ENCODE results near the gene COQ7. TPM values are rescaled to one million over a fixed set of nuclear protein-coding genes. Genes with fewer than 3 reads are reported as not detected.
A peak's percentile ranks its signal among the peaks of the same experiment; 100 is the strongest.

The COQ7 gene
- total RNA-seq, 1 experiment from 2014 or later: 30.7 TPM

DNA sequence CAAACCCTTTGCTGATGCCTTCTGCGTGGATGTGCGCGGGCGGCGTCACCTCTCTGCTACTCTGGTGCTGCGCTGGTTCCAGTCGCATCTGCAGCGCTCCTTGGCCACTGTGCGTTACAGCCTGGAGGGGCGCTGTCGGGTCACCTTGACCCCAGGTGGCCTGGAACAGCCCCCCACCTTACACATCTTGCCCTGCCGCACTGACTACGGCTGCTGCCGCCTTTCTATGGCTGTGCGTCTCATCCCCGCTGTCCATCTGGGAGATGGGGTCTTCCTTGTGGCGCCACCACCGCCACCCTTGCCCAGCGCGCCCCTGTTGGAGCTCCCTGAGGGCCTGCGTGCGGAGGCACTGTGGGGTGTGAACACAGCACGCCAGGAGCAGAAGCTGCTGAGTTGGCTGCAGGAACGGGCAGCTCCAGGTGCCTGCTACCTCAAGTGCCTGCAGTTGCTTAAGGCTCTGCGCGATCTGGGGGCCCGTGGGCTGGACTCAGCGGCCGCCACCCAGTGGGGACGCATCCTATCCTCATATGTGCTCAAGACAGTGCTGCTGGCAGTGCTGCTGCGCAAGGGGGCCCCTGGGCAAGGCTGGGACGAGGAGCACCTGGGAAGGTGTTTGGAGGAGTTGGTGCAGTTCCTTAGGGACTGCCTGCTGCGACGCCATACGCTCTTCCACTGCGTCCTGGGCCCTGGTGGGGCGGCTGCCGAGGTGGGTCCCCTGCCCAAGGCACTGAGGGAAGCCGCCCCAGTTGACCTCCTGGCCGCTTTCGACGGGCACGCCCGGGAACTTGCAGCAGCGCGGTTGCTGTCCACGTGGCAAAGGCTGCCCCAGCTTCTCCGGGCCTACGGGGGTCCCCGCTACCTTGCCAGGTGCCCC, 48.0 kb downstream of the COQ7 start:
- DNase-seq: peak in 1 of 2 experiments; percentile 63
- no peaks in the 10 kb centered on the region for H3K9me3 ChIP-seq (ENCODE audit: insufficient read depth, low read depth)
- peaks cover 21% of the 10 kb centered on the region for H3K36me3 ChIP-seq (ENCODE audit: low read depth)
- peaks cover 79% of the 10 kb centered on the region for H3K4me1 ChIP-seq (replicated peaks; ENCODE audit: insufficient read depth)
- H3K27ac ChIP-seq: peak overlapping the region; percentile 96
- peaks cover 53% of the 10 kb centered on the region for H3F3A ChIP-seq (ENCODE audit: insufficient read depth, low read depth)
- ChIA-PET CTCF (interaction anchor here (0.6 to 1.8 kb wide), 3 partner anchors 20 to 23 kb away, joined by 3 to 4 read pairs (median 4); no protein-coding TSS in a partner anchor), POLR2A (ENCODE audit: unreplicated experiment) (interaction anchor here (0.6 to 0.7 kb wide), 2 partner anchors 21 to 54 kb away, joined by 5 to 7 read pairs; no protein-coding TSS in a partner anchor)
- H4K20me1 ChIP-seq (ENCODE audit: insufficient read depth): peaks cover 17% of the 10 kb centered on the region
- peak overlapping the region; percentile 90 for H3K4me2 ChIP-seq
- intact Hi-C loops (cut with micrococcal nuclease; ENCODE audit: unreplicated experiment): loop anchor here (10.0 kb wide), 1 partner anchor 389 kb away; no protein-coding TSS in a partner anchor
- no peaks in the 10 kb centered on the region for H3K27me3 ChIP-seq (ENCODE audit: insufficient read depth, low read depth)
- no peak overlapping the region for H2AFZ ChIP-seq
- H3K79me2 ChIP-seq (ENCODE audit: low read depth): peaks cover 93% of the 10 kb centered on the region
- BruUV-seq (replicated peaks): no TSS peak
- no peak for TF ChIP-seq EZH2 (IDR thresholded peaks at IDR 0.05; ENCODE audit: low read depth)
- TF ChIP-seq, protein P1, sequence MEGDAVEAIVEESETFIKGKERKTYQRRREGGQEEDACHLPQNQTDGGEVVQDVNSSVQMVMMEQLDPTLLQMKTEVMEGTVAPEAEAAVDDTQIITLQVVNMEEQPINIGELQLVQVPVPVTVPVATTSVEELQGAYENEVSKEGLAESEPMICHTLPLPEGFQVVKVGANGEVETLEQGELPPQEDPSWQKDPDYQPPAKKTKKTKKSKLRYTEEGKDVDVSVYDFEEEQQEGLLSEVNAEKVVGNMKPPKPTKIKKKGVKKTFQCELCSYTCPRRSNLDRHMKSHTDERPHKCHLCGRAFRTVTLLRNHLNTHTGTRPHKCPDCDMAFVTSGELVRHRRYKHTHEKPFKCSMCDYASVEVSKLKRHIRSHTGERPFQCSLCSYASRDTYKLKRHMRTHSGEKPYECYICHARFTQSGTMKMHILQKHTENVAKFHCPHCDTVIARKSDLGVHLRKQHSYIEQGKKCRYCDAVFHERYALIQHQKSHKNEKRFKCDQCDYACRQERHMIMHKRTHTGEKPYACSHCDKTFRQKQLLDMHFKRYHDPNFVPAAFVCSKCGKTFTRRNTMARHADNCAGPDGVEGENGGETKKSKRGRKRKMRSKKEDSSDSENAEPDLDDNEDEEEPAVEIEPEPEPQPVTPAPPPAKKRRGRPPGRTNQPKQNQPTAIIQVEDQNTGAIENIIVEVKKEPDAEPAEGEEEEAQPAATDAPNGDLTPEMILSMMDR (conservative IDR thresholded peaks at IDR 0.05): peak; percentile 80
- peak overlapping the region; percentile 85 for H3K4me3 ChIP-seq
- no peaks in the 10 kb centered on the region for H3K9me2 ChIP-seq (ENCODE audit: insufficient read depth)

DNA sequence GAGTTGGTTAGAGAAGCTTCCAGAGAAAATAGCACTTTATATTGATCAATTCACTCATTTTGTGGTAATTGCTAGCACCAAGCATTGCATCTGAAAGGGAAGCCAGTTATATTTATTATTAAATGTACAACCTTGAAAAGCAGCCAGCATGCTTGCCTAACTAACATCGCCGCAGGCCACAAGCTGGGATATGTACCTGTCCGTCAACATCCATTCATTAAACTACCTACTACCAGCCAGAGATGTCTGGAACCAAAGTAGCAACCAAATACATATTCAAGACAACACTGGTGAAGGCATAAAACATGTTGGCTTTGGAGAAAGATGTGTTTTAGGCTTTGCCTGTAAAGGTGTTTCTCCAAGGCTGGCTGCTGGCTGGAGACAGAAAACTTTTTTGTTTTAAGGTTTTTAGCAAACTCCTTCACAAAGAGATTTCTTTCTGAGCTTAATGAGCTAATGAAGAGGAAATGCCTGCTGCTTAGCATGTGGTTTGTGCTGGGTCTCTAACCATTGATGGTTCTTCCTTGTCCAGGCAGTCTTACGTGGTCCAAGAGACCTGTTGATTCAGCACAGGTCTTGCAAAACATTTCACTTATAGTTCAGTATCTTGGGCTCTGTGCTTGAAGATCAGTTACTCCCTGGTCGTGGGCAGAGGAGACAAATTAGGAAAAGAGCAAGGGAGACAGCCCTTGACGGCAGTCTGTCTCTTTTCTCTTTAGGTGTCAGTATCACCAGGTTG, 49.5 kb downstream of the COQ7 start:
- intact Hi-C loops (cut with micrococcal nuclease; ENCODE audit: unreplicated experiment): loop anchor here (10.0 kb wide), 1 partner anchor 388 kb away; no protein-coding TSS in a partner anchor
- Histone ChIP-seq H3F3A (ENCODE audit: insufficient read depth, low read depth) (peaks cover 65% of the 10 kb centered on the region), H3K9me2 (ENCODE audit: insufficient read depth) (no peaks in the 10 kb centered on the region), H3K4me3 (peak overlapping the region; percentile 85), H3K27me3 (ENCODE audit: insufficient read depth, low read depth) (no peaks in the 10 kb centered on the region), H3K9me3 (ENCODE audit: insufficient read depth, low read depth) (no peaks in the 10 kb centered on the region), H3K4me1 (replicated peaks; ENCODE audit: insufficient read depth) (peaks cover 77% of the 10 kb centered on the region), H3K4me2 (peak overlapping the region; percentile 90), H3K36me3 (ENCODE audit: low read depth) (peaks cover 33% of the 10 kb centered on the region), H2AFZ (no peak overlapping the region), H4K20me1 (ENCODE audit: insufficient read depth) (peaks cover 17% of the 10 kb centered on the region), H3K27ac (peak overlapping the region; percentile 96), H3K79me2 (ENCODE audit: low read depth) (peaks cover 92% of the 10 kb centered on the region)
- BruUV-seq (replicated peaks): no TSS peak
- TF ChIP-seq, protein P1 (conservative IDR thresholded peaks at IDR 0.05): no peak
- TF ChIP-seq EZH2 (IDR thresholded peaks at IDR 0.05; ENCODE audit: low read depth): no peak
- peak in 1 of 2 experiments; percentile 63 for DNase-seq
- ChIA-PET CTCF (no interaction called here), POLR2A (ENCODE audit: unreplicated experiment) (interaction anchor here (0.7 to 1.7 kb wide), 3 partner anchors 9 to 133 kb away, joined by 3 to 6 read pairs (median 4); no protein-coding TSS in a partner anchor)

DNA sequence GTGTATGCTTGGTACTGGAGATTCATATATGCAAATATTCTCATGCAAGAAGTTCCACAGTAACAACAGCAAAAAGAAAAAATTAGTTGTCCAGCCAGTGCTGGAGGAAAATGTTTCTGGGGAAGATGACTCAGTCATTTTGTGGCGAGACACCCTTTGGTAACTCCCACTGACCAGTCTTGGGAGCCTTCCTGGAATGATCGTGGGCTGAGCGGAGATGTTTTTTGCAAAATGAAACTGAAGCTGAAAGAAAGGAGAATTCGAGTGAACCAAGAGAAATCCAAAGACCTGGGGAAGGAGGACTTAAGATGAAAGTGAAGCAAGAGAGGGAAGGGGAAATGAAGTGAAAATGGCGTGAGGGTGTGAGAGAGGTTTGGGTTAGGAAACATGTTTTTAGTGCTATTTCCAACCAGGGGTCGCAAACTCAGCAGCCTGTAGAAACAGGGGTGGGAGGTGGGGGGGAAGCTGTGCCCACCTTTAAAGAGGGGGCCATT, 51.6 kb downstream of the COQ7 start:
- intact Hi-C loops (cut with micrococcal nuclease; ENCODE audit: unreplicated experiment): loop anchor here (1.0 to 10.0 kb wide), 3 partner anchors 17 to 386 kb away; no protein-coding TSS in a partner anchor
- CTCF ChIA-PET: interaction anchor here (0.6 to 1.3 kb wide), 8 partner anchors 12 to 1181 kb away, joined by 3 to 5 read pairs (median 4); no protein-coding TSS in a partner anchor
- peaks cover 17% of the 10 kb centered on the region for H4K20me1 ChIP-seq (ENCODE audit: insufficient read depth)
- peaks cover 86% of the 10 kb centered on the region for H3K79me2 ChIP-seq (ENCODE audit: low read depth)
- DNase-seq: peak; percentile 73 to 84
- H3K27me3 ChIP-seq (ENCODE audit: insufficient read depth, low read depth): no peaks in the 10 kb centered on the region
- peaks cover 75% of the 10 kb centered on the region for H3F3A ChIP-seq (ENCODE audit: insufficient read depth, low read depth)
- BruUV-seq (replicated peaks): no TSS peak
- H3K4me1 ChIP-seq (replicated peaks; ENCODE audit: insufficient read depth): peaks cover 66% of the 10 kb centered on the region
- no peaks in the 10 kb centered on the region for H3K9me3 ChIP-seq (ENCODE audit: insufficient read depth, low read depth)
- H3K36me3 ChIP-seq (ENCODE audit: low read depth): peaks cover 35% of the 10 kb centered on the region
- H3K4me2 ChIP-seq: peak overlapping the region; percentile 90
- no peaks in the 10 kb centered on the region for H3K9me2 ChIP-seq (ENCODE audit: insufficient read depth)
- no peak overlapping the region for H2AFZ ChIP-seq
- TF ChIP-seq, protein P1 (conservative IDR thresholded peaks at IDR 0.05): no peak
- TF ChIP-seq EZH2 (IDR thresholded peaks at IDR 0.05; ENCODE audit: low read depth): no peak
- H3K27ac ChIP-seq: peak overlapping the region; percentile 96
- peak overlapping the region; percentile 59 for H3K4me3 ChIP-seq
- POLR2A ChIA-PET (ENCODE audit: unreplicated experiment): interaction anchor here (0.5 to 1.4 kb wide), 7 partner anchors 8 to 402 kb away, joined by 3 to 21 read pairs (median 8); no protein-coding TSS in a partner anchor
